Endodermal cell (in vitro differentiated cells): ENCODE data around the gene DGKQ. TPM values are rescaled to one million over a fixed set of nuclear protein-coding genes. Genes with fewer than 3 reads are reported as not detected.
A peak's percentile ranks its signal among the peaks of the same experiment; 100 is the strongest.
"Not testable (repeated sequence)": the region's sequence is repeated elsewhere in the genome, so short reads cannot be mapped to it uniquely, and the experiment has no call there.

Experiments used
- DNase-seq: peaks from one replicate; pipeline ENCODE4 v3.0.0-alpha.2; 2017
- H3K27ac ChIP-seq: 2 replicates; pipeline ENCODE4 v1.5.1; 2013; ENCODE audit warnings: mild to moderate bottlenecking, low read depth, low read length, moderate library complexity
- H3K27me3 ChIP-seq: 2 replicates; pipeline ENCODE4 v1.6.1; 2013; ENCODE audit warnings: mild to moderate bottlenecking, low read length, moderate library complexity; ENCODE audit not compliant: insufficient read depth, control insufficient read depth, poor library complexity, severe bottlenecking
- H3K36me3 ChIP-seq: 2 replicates; pipeline ENCODE4 v1.7.0; 2013; ENCODE audit warnings: mild to moderate bottlenecking, low read length, moderate library complexity; ENCODE audit not compliant: control insufficient read depth, insufficient read depth
- H3K4me1 ChIP-seq: one replicate; pipeline ENCODE4 v1.7.0; 2013; ENCODE audit warnings: low read length; ENCODE audit not compliant: control insufficient read depth, insufficient read depth
- H3K4me3 ChIP-seq: 2 replicates; pipeline ENCODE4 v1.5.1; 2013; ENCODE audit warnings: mild to moderate bottlenecking, low read length, moderate library complexity
- H3K9ac ChIP-seq: 2 replicates; pipeline ENCODE4 v1.6.1; 2013; ENCODE audit warnings: mild to moderate bottlenecking, low read length, moderate library complexity; ENCODE audit not compliant: poor library complexity, severe bottlenecking; ENCODE audit errors: extremely low read depth
- H3K9me3 ChIP-seq: 2 replicates; pipeline ENCODE4 v1.6.1; 2013; ENCODE audit warnings: mild to moderate bottlenecking, low read length, moderate library complexity; ENCODE audit not compliant: control insufficient read depth
- H3K27ac Mint-ChIP-seq: 2 replicates; pipeline ENCODE4 v1.8.0; 2020; ENCODE audit warnings: mixed read lengths
- H3K27me3 Mint-ChIP-seq: 2 replicates; pipeline ENCODE4 v1.8.0; 2021; ENCODE audit warnings: mild to moderate bottlenecking, mixed read lengths; ENCODE audit not compliant: insufficient read depth
- H3K36me3 Mint-ChIP-seq: 2 replicates; pipeline ENCODE4 v1.8.0; 2020; ENCODE audit warnings: low read depth, mixed read lengths
- H3K4me1 Mint-ChIP-seq: 2 replicates; pipeline ENCODE4 v1.8.0; 2020; ENCODE audit warnings: mixed read lengths
- H3K4me3 Mint-ChIP-seq: 2 replicates; pipeline ENCODE4 v1.8.0; 2020; ENCODE audit warnings: mild to moderate bottlenecking, moderate library complexity, mixed read lengths
- H3K9me3 Mint-ChIP-seq: 2 replicates; pipeline ENCODE4 v1.8.0; 2020; ENCODE audit warnings: mild to moderate bottlenecking, mixed read lengths
- WGBS, 2 experiments: methylation state at CpG; one replicate each; pipeline versions ENCODE4 v1.1.5 to v1.1.7; 2013; ENCODE audit warnings: missing lambda C conversion rate in 2 of 2, mixed read lengths in 1 of 2; ENCODE audit not compliant: insufficient coverage in 1 of 2, insufficient read length in 1 of 2; 5-methylcytosine and 5-hydroxymethylcytosine counted together
- total RNA-seq, 2 donors: library from RNA; stranded (reverse); fragmentation: NEBNext Ultra II Directional in 1 of 2; extraction: Animal tissue kit (Norgen Biotek cat#: 25700) in 1 of 2; gene quantifications; 2 replicates in 1 of 2; 3 replicates in 1 of 2; pipeline ENCODE4 v1.2.1, GENCODE V29; 2021
- TF ChIP-seq, protein P1 (sequence below): fragments of 200-600 bp; sonication (generic); conservative IDR thresholded peaks from 2 replicates; pipeline ENCODE4 v1.5.0; 2021; ENCODE audit warnings: antibody characterized with exemption, mild to moderate bottlenecking

DGKQ gene
- total RNA-seq, 2 donors from 2014 or later = 26.3 to 31.1 TPM

DNA sequence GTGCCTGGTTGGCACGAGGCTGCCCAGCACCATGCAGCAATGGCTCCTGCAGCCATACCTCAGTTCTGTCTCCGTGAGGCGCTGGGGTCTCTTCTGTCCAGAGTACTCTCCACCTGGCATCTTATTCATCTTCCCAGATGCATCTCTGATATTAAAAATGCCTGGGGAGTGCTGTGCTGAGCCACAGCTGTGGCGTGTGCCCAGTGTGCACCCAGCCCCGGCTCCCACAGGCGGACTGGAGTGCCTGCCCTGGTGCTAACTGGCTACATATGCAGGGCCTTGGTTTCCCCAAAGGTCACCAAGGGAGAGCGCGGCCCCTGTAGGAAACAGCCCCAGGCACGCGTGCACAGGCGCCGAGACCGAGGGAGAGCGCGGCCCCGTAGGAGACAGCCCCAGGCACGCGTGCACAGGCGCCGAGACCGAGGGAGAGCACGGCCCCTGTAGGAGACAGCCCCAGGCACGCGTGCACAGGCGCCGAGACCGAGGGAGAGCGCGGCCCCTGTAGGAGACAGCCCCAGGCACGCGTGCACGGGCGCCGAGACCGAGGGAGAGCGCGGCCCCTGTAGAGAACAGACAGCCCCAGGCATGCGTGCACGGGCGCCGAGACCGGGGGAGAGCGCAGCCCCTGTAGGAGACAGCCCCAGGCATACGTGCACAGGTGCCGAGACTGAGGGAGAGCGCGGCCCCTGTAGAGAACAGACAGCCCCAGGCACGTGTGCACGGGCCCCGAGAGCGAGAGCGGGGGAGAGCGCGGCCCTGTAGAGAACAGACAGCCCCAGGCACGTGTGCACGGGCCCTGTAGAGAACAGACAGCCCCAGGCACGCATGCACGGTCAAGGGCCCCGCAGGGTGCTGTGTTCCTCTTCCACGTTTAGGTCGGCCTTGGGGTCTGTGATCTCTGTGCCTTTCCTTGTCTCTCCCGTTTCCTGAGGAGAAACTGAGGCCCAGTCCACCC, 26.6 kb downstream of the DGKQ start:
- Mint-ChIP-seq H3K4me1 (peaks cover 30% of the 10 kb centered on the region), H3K36me3 (peaks cover 2% of the 10 kb centered on the region), H3K9me3 (no peaks in the 10 kb centered on the region), H3K4me3 (no peak overlapping the region), H3K27me3 (peaks cover 3% of the 10 kb centered on the region), H3K27ac (no peak overlapping the region)
- Histone ChIP-seq H3K27ac (no peak overlapping the region), H3K27me3 (no peaks in the 10 kb centered on the region), H3K4me1 (peaks cover 9% of the 10 kb centered on the region), H3K36me3 (no peaks in the 10 kb centered on the region), H3K9ac (no peak overlapping the region), H3K4me3 (no peak overlapping the region), H3K9me3 (no peaks in the 10 kb centered on the region)
- DNase-seq = peak; percentile 42
- TF ChIP-seq, protein P1, sequence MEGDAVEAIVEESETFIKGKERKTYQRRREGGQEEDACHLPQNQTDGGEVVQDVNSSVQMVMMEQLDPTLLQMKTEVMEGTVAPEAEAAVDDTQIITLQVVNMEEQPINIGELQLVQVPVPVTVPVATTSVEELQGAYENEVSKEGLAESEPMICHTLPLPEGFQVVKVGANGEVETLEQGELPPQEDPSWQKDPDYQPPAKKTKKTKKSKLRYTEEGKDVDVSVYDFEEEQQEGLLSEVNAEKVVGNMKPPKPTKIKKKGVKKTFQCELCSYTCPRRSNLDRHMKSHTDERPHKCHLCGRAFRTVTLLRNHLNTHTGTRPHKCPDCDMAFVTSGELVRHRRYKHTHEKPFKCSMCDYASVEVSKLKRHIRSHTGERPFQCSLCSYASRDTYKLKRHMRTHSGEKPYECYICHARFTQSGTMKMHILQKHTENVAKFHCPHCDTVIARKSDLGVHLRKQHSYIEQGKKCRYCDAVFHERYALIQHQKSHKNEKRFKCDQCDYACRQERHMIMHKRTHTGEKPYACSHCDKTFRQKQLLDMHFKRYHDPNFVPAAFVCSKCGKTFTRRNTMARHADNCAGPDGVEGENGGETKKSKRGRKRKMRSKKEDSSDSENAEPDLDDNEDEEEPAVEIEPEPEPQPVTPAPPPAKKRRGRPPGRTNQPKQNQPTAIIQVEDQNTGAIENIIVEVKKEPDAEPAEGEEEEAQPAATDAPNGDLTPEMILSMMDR = no peak
- WGBS, 2 experiments = 94 to 97% methylated on average over 54 to 62 of the region's 62 CpGs

DNA sequence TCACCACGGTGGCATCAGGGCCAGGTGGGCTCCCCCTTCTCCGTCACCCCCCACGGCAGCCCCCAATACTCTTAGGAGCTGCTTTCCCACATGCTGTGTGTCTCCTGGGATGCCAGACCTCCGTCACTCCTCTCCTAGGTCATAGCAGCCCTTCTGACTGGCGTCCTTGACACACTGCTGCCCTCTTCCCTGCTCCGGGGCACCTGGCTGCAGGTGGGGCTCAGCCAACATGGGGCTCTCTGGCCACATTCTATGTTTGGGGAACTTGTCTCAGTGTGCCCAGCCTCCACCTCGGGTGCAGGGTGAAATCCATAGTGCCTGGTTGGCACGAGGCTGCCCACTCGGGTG, 27.3 kb downstream of the DGKQ start:
- H3K27me3 ChIP-seq = no peaks in the 10 kb centered on the region
- no peaks in the 10 kb centered on the region for H3K9me3 ChIP-seq
- H3K4me1 ChIP-seq = peaks cover 9% of the 10 kb centered on the region
- Mint-ChIP-seq H3K27me3 (peaks cover 3% of the 10 kb centered on the region), H3K4me3 (peak overlapping the region; percentile 44), H3K36me3 (peaks cover 2% of the 10 kb centered on the region), H3K27ac (peak overlapping the region; percentile 97), H3K4me1 (peaks cover 30% of the 10 kb centered on the region), H3K9me3 (no peaks in the 10 kb centered on the region)
- no peak for DNase-seq
- H3K36me3 ChIP-seq = no peaks in the 10 kb centered on the region
- WGBS, 2 experiments = 81 to 84% methylated on average over 9 of the region's 9 CpGs
- peak overlapping the region; percentile 70 for H3K4me3 ChIP-seq
- H3K9ac ChIP-seq = no peak overlapping the region
- no peak overlapping the region for H3K27ac ChIP-seq
- TF ChIP-seq, protein P1 = no peak

DNA sequence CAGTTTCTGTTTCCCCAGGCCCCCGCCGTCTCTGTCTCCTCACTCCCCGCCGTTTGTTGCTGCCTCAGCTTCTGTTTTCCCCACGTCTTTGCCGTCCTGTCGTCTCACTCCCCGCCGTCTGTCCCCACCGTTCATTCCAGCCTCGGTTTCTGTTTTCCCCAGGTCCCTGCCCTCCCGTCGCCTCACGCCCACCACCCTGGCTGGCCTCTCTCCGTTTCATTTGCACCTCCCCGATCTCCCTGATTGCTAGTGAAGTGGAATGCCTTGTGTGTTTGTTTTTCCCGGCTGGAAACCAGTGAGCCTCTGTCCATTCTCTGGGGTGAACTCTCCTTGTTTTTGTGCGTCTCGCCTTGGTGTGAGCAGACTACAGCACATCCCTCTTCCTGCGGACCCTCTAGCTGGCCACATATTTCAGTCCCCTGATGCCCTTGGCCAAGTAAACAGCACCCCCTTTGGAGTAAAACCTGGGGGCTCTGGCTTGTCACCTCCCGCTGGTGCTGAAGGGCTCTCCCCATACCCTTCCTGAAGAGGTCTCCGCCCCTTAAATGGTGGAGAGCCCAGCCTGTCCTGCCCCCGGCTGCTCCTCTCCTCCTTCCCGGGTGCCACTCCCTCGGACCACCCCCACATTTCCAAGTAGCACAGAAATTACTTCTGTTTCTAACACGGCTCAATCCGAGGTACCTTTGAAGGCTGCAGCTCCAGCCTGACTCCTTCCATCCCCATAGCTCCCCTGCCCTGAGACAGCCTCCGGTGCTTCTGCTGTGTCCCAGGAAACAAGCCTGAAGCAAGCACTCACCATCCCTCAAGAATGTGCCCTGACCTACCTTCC, 27.9 kb downstream of the DGKQ start:
- Histone ChIP-seq H3K4me1 (peaks cover 9% of the 10 kb centered on the region), H3K9ac (peak overlapping the region; percentile 53), H3K36me3 (no peaks in the 10 kb centered on the region), H3K4me3 (peak overlapping the region; percentile 70), H3K9me3 (no peaks in the 10 kb centered on the region), H3K27ac (no peak overlapping the region), H3K27me3 (no peaks in the 10 kb centered on the region)
- peak overlapping the region; percentile 97 for H3K27ac Mint-ChIP-seq
- H3K4me3 Mint-ChIP-seq = peak overlapping the region; percentile 44
- peaks cover 3% of the 10 kb centered on the region for H3K27me3 Mint-ChIP-seq
- H3K9me3 Mint-ChIP-seq = no peaks in the 10 kb centered on the region
- peaks cover 2% of the 10 kb centered on the region for H3K36me3 Mint-ChIP-seq
- DNase-seq = peak; percentile 74
- 15 to 21% methylated on average over 22 to 28 of the region's 28 CpGs for WGBS, 2 experiments
- TF ChIP-seq, protein P1 = no peak
- peaks cover 30% of the 10 kb centered on the region for H3K4me1 Mint-ChIP-seq

DNA sequence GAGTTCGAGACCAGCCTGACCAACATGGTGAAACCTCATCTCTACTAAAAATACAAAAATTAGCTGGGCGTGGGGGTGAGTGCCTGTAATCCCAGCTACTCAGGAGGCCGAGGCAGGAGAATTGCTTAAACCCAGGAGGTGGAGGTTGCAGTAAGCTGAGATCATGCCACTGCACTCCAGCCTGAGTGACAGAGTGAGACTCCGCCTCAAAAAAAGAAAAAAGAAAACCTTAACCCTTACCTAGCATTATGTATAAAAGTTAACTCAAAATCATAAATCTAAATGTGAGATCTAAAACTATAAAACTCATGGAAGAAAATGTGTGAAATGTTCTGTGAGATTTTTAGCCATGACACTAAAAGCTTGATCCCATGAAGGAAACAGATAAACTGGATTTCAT, 33.9 kb downstream of the DGKQ start:
- not testable (repeated sequence) for H3K4me3 Mint-ChIP-seq, H3K9me3 ChIP-seq, H3K36me3 ChIP-seq, H3K27me3 Mint-ChIP-seq, H3K4me1 Mint-ChIP-seq, H3K9me3 Mint-ChIP-seq, H3K27ac ChIP-seq, DNase-seq, H3K36me3 Mint-ChIP-seq, H3K9ac ChIP-seq, H3K4me3 ChIP-seq, H3K27ac Mint-ChIP-seq, H3K4me1 ChIP-seq
- 71 to 85% methylated on average over 1 to 3 of the region's 4 CpGs for WGBS, 2 experiments
- peaks cover 12% of the 10 kb centered on the region for H3K27me3 ChIP-seq
